ENCODE results near the gene SKIDA1. TPM values are rescaled to one million over a fixed set of nuclear protein-coding genes. Genes with fewer than 3 reads are reported as not detected.

SKIDA1 gene
- total RNA-seq, 1 experiment from 2014 or later: 9.4 TPM

DNA sequence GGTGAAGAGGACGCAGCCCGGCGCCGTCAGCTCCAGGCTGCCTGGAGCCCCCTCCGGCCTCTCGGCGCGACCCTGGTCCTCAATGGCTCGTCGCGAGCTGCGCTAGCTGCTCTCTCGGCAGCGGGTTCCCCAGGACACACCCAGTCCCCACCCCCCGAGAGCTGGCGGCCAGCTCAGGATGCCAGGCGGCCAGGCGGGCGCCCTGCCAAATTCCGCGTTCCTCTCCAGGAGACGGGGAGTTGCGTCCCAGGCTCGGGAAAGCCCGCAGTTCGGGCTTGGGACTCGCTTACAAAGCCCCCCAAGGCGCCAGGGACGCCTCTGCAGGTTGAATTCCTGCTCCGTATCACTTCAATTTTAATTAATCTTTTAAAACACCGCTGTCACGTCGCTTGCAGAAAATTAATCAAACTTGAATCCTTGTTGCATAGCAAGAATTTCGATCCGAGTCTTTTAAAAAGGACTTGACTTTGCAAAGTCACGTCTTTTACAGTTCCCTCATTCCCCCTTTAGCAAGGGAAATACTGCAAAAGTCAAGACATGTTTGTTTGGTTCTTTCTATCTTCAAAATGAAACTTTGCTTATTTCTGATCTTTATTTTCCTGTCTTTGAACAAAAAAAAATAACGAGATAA, 28.2 kb downstream of the SKIDA1 start (continued):
- TF ChIP-seq, protein P1, sequence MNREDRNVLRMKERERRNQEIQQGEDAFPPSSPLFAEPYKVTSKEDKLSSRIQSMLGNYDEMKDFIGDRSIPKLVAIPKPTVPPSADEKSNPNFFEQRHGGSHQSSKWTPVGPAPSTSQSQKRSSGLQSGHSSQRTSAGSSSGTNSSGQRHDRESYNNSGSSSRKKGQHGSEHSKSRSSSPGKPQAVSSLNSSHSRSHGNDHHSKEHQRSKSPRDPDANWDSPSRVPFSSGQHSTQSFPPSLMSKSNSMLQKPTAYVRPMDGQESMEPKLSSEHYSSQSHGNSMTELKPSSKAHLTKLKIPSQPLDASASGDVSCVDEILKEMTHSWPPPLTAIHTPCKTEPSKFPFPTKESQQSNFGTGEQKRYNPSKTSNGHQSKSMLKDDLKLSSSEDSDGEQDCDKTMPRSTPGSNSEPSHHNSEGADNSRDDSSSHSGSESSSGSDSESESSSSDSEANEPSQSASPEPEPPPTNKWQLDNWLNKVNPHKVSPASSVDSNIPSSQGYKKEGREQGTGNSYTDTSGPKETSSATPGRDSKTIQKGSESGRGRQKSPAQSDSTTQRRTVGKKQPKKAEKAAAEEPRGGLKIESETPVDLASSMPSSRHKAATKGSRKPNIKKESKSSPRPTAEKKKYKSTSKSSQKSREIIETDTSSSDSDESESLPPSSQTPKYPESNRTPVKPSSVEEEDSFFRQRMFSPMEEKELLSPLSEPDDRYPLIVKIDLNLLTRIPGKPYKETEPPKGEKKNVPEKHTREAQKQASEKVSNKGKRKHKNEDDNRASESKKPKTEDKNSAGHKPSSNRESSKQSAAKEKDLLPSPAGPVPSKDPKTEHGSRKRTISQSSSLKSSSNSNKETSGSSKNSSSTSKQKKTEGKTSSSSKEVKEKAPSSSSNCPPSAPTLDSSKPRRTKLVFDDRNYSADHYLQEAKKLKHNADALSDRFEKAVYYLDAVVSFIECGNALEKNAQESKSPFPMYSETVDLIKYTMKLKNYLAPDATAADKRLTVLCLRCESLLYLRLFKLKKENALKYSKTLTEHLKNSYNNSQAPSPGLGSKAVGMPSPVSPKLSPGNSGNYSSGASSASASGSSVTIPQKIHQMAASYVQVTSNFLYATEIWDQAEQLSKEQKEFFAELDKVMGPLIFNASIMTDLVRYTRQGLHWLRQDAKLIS (CRISPR knock-in tag; IDR thresholded peaks at IDR 0.05; ENCODE audit: borderline replicate concordance): no peak
- TF ChIP-seq, protein P2, sequence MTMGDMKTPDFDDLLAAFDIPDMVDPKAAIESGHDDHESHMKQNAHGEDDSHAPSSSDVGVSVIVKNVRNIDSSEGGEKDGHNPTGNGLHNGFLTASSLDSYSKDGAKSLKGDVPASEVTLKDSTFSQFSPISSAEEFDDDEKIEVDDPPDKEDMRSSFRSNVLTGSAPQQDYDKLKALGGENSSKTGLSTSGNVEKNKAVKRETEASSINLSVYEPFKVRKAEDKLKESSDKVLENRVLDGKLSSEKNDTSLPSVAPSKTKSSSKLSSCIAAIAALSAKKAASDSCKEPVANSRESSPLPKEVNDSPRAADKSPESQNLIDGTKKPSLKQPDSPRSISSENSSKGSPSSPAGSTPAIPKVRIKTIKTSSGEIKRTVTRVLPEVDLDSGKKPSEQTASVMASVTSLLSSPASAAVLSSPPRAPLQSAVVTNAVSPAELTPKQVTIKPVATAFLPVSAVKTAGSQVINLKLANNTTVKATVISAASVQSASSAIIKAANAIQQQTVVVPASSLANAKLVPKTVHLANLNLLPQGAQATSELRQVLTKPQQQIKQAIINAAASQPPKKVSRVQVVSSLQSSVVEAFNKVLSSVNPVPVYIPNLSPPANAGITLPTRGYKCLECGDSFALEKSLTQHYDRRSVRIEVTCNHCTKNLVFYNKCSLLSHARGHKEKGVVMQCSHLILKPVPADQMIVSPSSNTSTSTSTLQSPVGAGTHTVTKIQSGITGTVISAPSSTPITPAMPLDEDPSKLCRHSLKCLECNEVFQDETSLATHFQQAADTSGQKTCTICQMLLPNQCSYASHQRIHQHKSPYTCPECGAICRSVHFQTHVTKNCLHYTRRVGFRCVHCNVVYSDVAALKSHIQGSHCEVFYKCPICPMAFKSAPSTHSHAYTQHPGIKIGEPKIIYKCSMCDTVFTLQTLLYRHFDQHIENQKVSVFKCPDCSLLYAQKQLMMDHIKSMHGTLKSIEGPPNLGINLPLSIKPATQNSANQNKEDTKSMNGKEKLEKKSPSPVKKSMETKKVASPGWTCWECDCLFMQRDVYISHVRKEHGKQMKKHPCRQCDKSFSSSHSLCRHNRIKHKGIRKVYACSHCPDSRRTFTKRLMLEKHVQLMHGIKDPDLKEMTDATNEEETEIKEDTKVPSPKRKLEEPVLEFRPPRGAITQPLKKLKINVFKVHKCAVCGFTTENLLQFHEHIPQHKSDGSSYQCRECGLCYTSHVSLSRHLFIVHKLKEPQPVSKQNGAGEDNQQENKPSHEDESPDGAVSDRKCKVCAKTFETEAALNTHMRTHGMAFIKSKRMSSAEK (CRISPR knock-in tag; IDR thresholded peaks at IDR 0.05; ENCODE audit: borderline replicate concordance): no peak

DNA sequence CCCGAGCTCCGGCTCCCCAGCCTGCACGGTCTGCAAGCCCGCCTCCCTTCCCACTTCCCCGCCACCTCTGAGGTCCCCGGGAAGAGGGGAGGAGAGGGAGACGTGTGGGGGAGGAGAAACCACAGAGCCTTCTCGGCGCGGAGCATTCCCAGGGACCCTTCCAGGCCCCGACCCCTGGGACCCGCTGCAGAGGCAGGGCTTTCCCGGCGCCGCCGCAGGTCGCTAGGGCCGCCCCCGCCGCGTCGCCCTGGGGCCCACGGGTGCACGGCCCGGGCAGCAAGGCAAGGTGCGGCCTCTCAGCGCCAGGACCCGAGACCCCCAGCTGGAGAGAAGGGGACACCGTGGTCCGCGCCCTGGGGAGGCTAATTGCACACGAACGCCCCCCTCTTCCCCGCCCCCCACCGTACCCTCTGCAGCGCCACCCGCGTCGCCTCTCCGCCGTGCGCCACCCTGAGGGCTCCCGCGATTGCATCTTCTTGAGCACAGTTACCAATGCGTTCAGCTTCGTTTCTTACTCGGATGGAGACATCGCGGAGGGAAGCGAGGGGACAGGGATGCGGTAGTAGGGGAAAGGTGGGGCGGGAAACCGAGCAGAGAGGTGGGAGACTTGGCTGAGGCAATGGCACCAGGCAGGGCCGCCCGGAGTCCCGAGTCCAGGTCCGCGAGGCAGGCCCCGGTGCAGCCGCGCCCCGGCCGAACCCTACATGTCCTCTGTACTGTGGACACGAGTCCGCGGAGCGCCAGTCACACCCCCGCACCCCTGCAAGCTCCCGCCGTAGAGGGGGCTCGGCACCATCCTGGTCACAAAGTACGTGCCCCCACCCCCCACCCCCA, 28.9 kb downstream of the SKIDA1 start:
- peak overlapping the region; percentile 80 for H3K4me3 Mint-ChIP-seq
- H3K36me3 Mint-ChIP-seq: 0 out of 2 replicates have a peak, but pooled peaks cover 2% of the 10 kb centered on the region
- ChIA-PET CTCF (interaction anchor here (0.5 to 5.9 kb wide), 28 partner anchors 10 to 683 kb away, joined by 3 to 84 read pairs (median 4); partner anchors contain the start of genes DNAJC1 and SKIDA1), POLR2A (interaction anchor here (0.5 to 6.1 kb wide), 23 partner anchors 9 to 1131 kb away, joined by 3 to 103 read pairs (median 4); partner anchors contain the start of genes MLLT10 and SKIDA1)
- H3K9me3 Mint-ChIP-seq: no peaks in the 10 kb centered on the region
- ATAC-seq (peak; percentile 3), DNase-seq (ENCODE audit: low spot score) (peak; percentile 53)
- peaks cover 41% of the 10 kb centered on the region for H3K27me3 Mint-ChIP-seq (ENCODE audit: low read depth)
- no peak overlapping the region for H3K27ac Mint-ChIP-seq
- H3K4me1 Mint-ChIP-seq: peaks cover 60% of the 10 kb centered on the region
- TF ChIP-seq RORB (CRISPR knock-in tag; IDR thresholded peaks at IDR 0.05) (no peak), ZNF232 (CRISPR knock-in tag; IDR thresholded peaks at IDR 0.05) (0 out of 2 replicates have a peak, but pooled peaks have one; percentile 26), JUN (CRISPR knock-in tag; IDR thresholded peaks at IDR 0.05) (0 out of 2 replicates have a peak, but pooled peaks have one; percentile 42), NR3C1 (CRISPR knock-in tag; conservative IDR thresholded peaks at IDR 0.05; ENCODE audit: low read depth) (no peak), KAT7 (CRISPR knock-in tag; IDR thresholded peaks at IDR 0.05; ENCODE audit: borderline replicate concordance) (0 out of 2 replicates have a peak, but pooled peaks have one; percentile 19), NFE2L1 (CRISPR knock-in tag; IDR thresholded peaks at IDR 0.05) (peak; percentile 11; the same call in 1 of the 2 replicates), TEAD1 (CRISPR knock-in tag; IDR thresholded peaks at IDR 0.05) (peak; percentile 55; the same call in 1 of the 2 replicates), OVOL2 (CRISPR knock-in tag; IDR thresholded peaks at IDR 0.05; ENCODE audit: borderline replicate concordance) (no peak), TEAD4 (CRISPR knock-in tag; IDR thresholded peaks at IDR 0.05) (peak; percentile 5; the same call in 1 of the 2 replicates), TCF7 (CRISPR knock-in tag; IDR thresholded peaks at IDR 0.05; ENCODE audit: low read depth) (peak; percentile 6; the same call in 1 of the 2 replicates)
- TF ChIP-seq, protein P3, sequence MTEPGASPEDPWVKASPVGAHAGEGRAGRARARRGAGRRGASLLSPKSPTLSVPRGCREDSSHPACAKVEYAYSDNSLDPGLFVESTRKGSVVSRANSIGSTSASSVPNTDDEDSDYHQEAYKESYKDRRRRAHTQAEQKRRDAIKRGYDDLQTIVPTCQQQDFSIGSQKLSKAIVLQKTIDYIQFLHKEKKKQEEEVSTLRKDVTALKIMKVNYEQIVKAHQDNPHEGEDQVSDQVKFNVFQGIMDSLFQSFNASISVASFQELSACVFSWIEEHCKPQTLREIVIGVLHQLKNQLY (CRISPR knock-in tag; IDR thresholded peaks at IDR 0.05): 0 out of 2 replicates have a peak, but pooled peaks have one; percentile 87
- TF ChIP-seq, protein P4, sequence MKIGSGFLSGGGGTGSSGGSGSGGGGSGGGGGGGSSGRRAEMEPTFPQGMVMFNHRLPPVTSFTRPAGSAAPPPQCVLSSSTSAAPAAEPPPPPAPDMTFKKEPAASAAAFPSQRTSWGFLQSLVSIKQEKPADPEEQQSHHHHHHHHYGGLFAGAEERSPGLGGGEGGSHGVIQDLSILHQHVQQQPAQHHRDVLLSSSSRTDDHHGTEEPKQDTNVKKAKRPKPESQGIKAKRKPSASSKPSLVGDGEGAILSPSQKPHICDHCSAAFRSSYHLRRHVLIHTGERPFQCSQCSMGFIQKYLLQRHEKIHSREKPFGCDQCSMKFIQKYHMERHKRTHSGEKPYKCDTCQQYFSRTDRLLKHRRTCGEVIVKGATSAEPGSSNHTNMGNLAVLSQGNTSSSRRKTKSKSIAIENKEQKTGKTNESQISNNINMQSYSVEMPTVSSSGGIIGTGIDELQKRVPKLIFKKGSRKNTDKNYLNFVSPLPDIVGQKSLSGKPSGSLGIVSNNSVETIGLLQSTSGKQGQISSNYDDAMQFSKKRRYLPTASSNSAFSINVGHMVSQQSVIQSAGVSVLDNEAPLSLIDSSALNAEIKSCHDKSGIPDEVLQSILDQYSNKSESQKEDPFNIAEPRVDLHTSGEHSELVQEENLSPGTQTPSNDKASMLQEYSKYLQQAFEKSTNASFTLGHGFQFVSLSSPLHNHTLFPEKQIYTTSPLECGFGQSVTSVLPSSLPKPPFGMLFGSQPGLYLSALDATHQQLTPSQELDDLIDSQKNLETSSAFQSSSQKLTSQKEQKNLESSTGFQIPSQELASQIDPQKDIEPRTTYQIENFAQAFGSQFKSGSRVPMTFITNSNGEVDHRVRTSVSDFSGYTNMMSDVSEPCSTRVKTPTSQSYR (CRISPR knock-in tag; IDR thresholded peaks at IDR 0.05): peak; percentile 57; the same call in 1 of the 2 replicates
- TF ChIP-seq, protein P5, sequence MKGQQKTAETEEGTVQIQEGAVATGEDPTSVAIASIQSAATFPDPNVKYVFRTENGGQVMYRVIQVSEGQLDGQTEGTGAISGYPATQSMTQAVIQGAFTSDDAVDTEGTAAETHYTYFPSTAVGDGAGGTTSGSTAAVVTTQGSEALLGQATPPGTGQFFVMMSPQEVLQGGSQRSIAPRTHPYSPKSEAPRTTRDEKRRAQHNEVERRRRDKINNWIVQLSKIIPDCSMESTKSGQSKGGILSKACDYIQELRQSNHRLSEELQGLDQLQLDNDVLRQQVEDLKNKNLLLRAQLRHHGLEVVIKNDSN (CRISPR knock-in tag; IDR thresholded peaks at IDR 0.05): 0 out of 2 replicates have a peak, but pooled peaks have one; percentile 23
- TF ChIP-seq, protein P6, sequence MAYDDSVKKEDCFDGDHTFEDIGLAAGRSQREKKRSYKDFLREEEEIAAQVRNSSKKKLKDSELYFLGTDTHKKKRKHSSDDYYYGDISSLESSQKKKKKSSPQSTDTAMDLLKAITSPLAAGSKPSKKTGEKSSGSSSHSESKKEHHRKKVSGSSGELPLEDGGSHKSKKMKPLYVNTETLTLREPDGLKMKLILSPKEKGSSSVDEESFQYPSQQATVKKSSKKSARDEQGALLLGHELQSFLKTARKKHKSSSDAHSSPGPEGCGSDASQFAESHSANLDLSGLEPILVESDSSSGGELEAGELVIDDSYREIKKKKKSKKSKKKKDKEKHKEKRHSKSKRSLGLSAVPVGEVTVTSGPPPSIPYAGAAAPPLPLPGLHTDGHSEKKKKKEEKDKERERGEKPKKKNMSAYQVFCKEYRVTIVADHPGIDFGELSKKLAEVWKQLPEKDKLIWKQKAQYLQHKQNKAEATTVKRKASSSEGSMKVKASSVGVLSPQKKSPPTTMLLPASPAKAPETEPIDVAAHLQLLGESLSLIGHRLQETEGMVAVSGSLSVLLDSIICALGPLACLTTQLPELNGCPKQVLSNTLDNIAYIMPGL (CRISPR knock-in tag; IDR thresholded peaks at IDR 0.05): peak; percentile 15; the same call in 1 of the 2 replicates
- TF ChIP-seq, protein P7, sequence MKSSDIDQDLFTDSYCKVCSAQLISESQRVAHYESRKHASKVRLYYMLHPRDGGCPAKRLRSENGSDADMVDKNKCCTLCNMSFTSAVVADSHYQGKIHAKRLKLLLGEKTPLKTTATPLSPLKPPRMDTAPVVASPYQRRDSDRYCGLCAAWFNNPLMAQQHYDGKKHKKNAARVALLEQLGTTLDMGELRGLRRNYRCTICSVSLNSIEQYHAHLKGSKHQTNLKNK (CRISPR knock-in tag; IDR thresholded peaks at IDR 0.05): no peak
